HG03175 (cell line): ENCODE data around the gene HIPK1.
"Not testable (repeated sequence)": the region's sequence is repeated elsewhere in the genome, so short reads cannot be mapped to it uniquely, and the experiment has no call there.

Experiments used
- ATAC-seq: cut with Tn5 transposase; IDR thresholded peaks from one replicate; pipeline ENCODE4 v1.9.1; 2021; ENCODE audit warnings: mild to moderate bottlenecking, moderate library complexity; ENCODE audit not compliant: unreplicated experiment

HIPK1 gene

DNA sequence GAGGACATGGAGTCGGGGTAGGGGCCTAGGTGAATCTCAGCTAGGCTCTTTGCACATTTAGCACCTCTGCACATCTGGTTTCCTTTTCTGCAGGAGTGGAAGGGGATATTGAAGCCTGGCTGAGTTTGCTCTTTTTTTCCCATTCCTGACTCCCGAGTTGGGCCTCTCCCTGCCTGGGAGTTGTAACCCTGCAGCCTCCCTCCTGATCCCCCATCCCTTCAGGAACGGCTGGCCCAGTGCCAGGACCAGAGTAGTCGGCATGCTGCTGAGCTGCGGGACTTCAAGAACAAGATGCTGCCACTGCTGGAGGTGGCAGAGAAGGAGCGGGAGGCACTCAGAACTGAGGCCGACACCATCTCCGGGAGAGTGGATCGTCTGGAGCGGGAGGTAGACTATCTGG is 51.0 kb downstream of the HIPK1 start:
- ATAC-seq: no peak

DNA sequence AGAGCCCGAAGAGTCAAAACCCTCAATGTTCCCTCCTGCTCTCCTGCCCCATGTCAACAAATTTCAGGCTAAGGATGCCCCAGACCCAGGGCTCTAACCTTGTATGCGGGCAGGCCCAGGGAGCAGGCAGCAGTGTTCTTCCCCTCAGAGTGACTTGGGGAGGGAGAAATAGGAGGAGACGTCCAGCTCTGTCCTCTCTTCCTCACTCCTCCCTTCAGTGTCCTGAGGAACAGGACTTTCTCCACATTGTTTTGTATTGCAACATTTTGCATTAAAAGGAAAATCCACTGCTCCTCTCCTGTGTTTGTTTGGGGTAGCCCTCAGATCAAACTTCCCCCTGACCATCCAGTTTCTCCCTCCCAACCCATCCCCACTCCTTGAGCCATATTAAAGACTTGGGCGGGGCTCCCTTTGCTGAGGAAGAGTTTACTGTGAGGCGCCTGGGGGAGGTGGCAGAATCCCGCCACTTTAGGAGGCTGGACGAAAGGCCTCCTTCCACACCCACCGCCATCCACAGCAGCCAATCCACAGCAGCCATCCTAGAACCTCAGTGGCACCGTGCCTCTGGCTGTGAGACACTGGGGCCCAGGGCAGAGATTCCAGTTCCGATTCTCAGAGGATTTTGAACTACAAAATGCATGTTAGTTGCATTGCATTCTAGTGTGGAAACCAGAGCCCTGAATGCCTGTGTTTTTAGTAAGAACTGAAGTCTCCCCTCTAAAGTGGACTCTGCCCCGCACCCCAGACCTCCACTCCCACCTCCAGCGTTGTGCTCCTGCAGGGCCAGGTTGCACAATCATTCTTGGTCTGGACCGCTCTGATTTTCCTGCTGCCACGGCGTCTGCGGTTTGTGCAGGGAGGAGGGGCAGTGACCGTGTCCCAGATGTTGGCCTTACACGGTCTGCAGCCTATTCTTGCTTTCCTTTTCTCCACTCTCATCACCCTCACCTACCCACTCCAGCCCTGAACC is 53.1 kb downstream of the HIPK1 start:
- ATAC-seq: no peak

DNA sequence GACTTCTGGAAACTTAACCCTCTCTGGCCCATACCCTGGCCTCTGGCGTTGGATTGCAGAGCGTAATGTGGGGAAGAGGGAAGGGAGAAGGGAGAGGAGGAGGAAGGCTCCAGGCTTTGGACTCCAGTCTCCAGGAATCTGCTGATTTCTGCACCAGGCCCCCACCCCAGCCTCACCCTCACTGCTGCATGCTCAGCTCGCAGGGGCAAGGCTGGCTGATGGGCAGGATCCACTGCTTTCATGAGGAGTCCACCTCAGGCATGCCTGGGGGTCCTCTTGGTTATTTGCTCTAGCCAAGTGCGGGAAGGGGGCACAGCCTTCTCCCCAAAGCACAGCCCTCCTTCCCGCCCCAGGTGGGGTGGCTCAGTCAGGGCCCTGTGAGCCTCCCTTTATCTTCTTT is 53.8 kb downstream of the HIPK1 start:
- no peak for ATAC-seq

DNA sequence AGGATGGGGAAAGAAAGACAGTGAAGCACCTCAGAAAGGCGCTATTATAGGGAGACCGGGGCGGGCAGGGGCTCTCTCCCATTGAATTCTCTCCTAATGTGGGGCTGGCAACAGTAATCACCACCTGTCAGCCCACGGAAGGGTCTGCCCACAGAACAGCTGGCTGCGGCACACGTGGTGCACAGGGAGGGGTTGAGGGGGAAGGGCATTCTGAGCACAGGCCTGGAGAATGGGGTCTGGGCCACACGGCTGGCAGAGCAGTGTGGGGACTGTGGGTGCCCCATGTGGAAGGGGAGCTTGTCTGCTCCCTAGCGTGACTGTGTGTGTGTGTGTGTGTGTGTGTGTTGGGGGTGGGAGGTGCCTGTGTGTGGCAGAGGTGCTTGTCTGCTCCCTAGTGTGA is 54.3 kb downstream of the HIPK1 start:
- ATAC-seq: no peak

DNA sequence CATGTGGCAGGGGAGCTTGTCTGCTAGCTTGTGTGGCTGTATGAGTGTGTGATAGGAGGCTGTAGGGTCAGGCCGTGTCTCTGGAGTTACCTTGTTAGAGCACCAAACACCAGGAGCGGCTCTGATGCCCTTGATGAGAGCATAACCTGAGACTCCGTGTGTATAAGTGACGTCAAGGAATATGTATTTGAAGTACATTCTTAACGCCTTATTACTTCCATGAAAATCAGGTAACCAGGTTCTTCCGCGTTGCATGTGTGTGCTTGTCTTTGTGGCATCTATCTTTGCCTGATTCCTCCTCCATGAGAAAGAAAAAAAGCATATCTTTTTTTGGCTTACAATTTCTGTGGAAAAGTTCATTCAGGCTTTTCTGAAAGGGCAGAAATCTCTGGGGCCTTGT is 54.7 kb downstream of the HIPK1 start:
- ATAC-seq: no peak

DNA sequence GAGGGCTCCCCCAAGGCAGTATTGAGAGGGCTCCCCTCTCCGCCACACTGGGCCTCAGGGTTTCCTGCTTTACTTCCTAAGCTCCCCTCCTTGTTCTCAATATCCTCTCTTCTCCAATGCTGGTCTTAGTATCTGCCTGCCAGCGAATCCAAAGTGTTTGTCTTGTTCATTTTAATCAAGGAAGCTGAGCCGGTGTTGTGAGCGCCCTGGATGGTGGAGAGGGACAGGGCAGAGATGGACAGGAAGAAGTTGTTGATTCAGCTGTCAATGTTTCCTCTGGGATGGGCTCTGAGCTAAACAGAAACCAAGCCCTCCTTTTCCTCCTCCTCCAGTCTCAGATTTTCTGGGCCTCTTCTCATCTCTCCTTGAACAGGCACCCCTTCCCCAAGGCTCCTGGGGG is 55.6 kb downstream of the HIPK1 start:
- no peak for ATAC-seq

DNA sequence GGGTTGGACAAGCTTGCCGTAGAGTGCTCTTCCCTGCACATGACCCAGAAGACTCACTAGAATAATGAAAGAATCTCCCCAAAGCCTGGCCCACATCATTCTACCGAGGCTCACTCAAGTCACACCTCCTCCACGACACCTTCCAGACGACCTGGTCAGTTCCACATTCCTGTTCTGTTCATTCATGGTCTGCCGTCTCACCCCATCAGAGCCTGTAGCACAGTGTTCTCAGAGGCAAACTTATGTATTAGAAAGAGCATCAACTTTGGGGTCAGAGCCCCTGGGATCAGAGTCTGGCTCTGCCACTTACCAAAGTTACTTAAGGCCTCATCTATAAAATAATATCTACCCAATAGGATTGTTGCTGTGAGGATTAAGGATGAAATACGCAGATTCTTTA is 57.7 kb downstream of the HIPK1 start:
- no peak for ATAC-seq

DNA sequence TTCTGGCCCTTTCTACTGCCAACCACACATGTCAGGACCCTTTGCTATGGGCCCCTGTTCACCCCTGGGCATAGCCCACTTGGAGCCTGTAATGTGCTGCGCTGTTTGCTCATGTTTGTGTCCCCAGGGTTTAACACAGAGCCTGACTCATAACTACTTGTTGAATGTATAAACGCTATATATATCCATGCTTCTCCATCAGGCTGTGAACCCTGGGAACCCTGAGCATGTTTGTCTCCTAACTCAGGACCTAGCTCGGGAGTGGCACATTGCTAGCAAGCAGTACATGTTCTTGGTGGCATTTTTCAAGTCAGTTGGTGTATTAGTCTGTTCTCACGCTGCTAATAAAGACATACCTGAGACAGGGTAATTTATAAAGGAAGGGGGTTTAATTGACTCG is 58.1 kb downstream of the HIPK1 start:
- no peak for ATAC-seq

DNA sequence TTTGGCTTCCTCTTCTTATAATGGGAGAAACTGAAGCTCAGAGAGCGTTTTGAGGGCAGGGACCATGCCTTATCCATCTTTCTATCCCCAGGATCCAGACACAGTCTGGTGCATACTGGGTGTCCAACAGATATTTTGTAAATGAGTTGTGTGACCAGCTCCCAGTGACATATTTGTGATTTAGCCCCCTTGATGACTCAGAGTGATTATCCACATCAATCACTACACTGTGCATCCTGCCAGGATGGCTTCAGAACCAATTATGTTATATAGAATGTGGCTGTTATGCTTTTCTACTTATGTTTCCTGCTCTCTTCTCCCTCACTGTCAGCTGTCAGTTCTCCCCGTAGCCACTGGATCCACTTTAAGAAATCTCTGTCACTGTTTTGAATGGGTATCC is 61.4 kb downstream of the HIPK1 start:
- ATAC-seq: no peak

DNA sequence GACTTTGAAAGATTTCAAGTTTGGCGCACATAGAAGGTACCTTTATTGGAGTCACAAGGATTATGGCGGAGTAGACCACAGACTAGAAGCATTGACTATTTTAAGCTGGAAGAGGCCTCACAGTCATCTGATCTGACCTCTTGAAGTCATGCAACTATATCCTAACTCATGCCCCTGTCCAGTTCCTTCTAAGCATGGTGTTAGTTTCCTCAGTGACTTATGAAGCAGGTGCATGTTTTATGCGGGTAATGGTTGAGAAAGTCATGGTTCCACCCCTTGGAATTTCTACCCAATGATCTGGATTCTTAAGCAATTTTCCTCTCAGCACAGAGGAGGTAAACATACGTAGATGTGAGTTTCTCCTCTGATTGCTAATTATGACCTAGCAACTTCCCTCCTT is 61.8 kb downstream of the HIPK1 start:
- ATAC-seq: no peak

DNA sequence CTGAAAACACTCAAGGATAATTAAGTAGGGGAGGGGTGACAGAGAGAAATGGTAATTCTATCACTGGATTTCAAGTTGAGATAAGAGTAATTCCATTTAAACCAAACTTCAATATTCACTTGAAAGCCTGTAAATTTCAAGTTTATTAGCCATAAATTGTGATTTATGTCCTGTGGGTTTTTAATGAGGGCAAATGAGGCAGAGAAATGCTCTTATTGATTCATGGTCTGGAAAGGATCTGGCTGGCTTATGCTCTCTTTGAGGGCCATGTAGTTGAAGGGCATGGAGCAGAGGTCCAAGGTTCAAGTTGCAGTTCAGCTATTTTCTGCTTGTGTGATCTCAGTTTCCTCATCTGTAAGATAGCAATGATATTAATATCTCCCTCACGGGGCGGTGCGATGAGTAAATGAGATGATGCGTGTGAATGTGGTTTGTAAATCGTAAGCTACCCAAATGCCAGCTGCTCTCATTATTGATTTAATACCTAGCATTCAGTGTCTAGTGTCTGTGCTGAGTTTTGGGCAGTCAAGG is 62.4 kb downstream of the HIPK1 start:
- ATAC-seq: no peak

DNA sequence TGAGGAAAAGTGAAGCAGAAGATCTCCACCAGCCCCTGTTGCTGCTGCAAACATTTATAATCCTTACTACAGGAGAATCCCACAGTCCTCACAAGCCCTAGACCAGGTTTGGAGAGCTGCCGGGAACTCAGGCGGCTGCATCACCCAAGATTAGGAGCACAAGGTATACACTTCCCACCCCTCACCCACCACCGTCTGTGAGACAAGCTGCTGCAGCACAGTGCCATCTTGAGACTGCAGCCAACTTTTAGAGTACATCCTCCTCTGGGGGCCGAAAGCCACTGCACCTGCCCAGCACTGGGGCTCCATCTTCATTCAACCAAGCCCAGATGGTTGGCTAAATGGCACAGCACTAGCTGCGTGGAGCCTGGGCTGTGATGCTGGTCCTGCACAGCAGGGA is 63.9 kb downstream of the HIPK1 start:
- no peak for ATAC-seq

DNA sequence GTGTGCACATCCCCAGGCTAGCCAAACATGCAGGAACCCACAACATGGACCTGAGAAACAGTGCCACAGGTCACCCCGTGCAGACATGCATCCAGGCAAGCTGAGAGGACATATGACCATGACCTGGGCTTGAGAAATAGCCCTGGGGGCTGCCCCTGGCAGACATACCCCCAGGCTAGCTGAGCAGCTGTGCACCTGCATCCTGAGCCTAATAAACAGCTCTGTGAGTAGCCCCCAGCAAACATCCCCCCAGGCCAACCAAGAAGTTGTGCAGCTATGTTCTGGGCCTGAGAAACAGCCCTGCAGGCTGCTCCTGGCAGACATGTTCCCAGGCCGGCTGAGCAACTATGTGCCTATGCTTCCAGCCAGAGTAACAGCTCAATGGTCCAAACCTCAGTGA is 64.6 kb downstream of the HIPK1 start:
- ATAC-seq: no peak

DNA sequence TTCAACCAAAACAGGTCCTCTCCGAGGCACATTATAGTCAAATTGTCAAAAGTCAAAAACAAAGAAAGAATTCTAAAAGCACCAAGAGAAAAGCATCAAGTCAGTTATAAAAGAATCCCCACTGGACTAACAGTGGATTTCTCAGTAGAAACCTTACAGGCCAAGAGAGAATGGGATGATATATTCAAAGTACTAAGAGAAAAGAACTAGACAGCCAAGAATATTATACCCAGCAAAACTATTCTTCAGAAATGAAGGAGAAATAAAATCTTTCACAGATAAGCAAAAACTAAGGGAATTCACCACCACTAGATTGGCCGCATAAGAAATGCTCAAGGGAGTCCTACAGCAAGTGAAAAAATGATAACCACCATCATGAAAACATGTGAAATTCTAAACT is 66.3 kb downstream of the HIPK1 start:
- ATAC-seq: no peak

DNA sequence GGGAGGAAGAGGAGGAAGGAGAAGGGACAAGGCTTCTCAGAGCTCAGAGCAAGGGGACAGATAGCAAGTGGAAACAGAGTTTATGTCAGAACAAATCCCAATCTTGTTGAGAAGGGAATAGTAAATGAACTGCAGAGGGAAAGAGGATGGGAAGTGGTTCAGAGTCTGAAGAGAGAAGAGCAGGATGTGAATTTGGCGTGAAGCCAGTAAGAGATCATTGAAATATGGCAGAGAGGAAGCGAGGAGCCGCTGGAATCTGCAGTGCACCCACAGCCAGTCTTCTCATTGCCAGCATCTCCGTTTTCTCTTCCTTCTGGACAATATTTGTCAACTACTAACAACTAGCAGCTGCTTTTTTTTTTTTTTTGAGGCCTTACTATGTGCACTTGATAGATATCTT is 69.2 kb downstream of the HIPK1 start:
- ATAC-seq: no peak

DNA sequence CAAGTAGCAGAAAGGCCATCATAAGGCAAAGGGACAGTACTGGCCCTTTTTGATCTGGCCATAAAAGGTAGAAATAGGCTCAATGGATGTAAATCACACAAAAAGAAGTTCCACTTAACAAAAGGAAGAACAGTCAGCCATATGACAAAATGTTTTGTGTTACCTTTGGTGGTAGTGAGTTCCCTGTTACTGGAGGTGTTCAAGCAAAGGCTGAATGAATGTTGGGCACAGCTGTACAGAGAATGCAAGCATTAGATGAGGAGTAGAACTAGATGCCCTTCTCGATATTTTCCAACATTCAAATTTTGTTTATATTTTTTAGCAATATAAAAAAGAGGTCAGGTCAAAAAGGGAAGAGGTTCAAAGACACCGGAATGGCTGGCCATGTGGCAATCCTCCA is 70.1 kb downstream of the HIPK1 start:
- no peak for ATAC-seq

DNA sequence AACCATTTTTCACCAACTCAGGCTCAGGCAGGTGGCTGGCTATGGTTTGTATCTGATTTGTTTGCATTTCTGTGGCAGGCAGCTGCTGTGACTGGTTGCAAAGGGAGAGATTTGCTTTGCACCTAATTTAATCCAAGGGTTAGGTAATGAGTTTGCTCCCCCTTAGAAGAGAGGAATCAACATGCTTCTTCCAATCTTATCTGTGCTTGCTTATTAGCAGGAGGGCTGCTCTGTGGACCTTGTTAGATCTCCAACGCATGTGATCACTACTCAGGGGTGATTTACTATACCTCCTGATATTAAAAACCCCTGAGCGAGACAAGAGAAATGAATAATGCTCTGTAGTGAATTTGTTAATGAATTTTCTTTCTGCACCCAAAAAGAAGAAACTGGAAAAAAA is 70.7 kb downstream of the HIPK1 start:
- no peak for ATAC-seq

DNA sequence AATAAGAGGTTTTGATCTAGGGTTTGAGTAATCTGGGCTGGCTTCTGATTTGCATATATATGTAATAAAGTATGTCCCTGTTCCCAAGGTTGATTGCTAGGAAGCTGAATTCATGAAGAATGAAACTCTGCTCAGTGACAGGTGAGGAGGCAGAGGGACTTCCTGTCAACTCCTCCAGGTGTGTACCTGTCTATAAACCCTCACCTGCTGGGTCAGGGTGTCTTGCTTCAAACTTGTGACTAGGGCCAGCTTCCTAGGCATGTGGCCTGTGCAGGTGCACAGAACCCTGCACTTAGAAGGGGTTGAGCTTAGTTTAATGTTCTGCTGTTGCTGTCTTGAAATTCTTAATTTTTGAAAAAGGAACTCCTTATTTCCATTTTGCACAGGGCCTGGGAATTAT is 71.3 kb downstream of the HIPK1 start:
- no peak for ATAC-seq

DNA sequence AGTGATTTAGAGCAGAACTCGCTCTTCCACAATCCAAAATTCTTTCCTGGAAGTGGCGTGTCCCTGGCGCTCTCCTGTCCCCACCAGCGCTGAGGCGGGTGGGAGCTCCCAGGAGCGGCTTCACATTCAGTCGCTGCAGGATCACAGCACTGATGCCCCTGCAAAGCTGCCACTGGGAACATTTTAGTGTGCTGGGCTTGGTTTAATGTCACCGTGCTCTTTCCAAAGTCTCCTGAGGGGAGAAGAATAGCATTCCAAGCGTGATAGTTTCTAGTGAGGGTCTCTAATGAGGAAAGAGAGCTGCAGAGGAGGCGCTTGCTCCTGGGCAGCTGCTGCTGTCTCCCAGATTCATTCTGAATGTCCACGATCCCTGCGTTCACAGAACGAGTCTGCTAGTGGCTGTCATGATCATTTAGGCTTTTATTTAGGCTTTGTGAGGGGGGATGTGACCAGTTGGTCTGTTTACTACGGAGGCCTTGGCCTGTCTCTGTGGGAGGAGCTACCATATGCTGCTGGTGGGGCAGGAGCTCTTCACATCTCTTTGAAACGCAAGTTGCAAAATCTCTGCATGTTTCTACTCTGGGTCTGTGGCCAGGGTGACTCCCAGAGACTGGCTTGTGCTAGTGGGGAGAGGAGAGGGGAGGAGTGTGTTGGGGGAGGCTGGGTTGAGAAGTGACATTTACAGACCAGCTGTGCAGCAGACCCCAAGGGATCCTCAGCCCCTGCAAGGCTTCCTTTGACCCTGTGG is 73.5 kb downstream of the HIPK1 start:
- no peak for ATAC-seq

DNA sequence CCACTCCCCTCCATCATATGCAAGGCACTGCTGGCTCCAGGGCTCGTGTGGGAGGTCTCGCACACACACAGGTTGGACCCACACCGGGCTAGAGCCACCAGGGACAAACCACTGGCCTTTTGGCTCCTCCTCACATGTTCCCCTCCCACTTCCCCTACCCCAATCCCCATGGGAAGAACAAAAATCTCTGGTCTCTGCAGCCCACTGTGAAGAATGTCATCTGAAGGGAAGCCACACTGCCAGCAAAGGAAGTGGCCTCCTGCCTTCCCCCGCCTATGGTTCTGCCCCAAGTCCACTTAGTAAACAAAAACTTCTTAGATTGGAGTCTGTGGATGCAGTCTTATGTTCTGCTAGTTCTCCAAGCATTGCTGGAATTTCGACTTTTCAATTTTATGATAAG is 74.3 kb downstream of the HIPK1 start:
- ATAC-seq: no peak

DNA sequence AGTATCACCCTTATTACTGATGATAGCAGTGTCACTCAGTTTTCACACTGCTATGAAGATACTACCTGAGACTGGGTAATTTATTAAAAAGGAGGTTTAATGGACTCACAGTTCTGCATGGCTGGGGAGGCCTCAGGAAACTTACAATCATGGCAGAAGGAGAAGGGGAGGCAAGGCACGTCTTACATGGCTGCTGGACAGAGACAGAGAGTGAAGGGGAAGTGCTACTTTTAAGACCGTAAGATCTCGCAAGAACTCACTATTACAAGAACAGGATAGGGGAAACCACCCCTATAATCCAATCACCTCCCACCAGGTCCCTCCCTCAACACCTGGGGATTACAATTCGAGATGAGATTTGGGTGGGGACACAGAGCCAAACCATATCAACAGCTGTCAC is 77.7 kb downstream of the HIPK1 start:
- ATAC-seq: not testable (repeated sequence)

DNA sequence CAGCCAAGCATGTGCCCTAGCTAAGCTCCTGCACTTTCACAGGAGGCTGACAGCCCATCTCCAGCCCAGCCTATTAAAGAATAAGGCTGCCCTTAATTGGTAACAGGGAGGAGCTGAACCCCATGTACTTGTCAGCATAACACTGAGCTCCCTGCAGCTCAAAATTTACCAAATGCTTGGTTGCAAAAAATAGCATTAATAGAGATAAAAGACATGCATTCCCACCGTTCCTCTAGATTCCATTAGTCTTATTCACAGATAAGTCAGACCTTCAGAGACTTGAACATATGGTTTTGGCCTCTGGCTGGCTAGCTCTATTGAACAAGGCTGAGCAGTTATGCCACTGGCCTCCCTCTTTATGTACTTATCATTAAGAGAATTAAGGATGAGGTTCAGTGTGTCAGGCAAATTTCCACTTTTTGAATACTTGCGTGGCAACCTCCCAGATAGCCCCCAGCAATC is 79.4 kb downstream of the HIPK1 start:
- no peak for ATAC-seq
